CD4-positive, alpha-beta T cell treated with Interferon alpha-2 for 1 hour (primary cell): ENCODE data around the gene CUL1.

Experiments used
- DNase-seq, 2 donors: peaks; one replicate each; pipeline ENCODE4 v3.0.0-alpha.2; 2020 to 2022

Gene CUL1

DNA sequence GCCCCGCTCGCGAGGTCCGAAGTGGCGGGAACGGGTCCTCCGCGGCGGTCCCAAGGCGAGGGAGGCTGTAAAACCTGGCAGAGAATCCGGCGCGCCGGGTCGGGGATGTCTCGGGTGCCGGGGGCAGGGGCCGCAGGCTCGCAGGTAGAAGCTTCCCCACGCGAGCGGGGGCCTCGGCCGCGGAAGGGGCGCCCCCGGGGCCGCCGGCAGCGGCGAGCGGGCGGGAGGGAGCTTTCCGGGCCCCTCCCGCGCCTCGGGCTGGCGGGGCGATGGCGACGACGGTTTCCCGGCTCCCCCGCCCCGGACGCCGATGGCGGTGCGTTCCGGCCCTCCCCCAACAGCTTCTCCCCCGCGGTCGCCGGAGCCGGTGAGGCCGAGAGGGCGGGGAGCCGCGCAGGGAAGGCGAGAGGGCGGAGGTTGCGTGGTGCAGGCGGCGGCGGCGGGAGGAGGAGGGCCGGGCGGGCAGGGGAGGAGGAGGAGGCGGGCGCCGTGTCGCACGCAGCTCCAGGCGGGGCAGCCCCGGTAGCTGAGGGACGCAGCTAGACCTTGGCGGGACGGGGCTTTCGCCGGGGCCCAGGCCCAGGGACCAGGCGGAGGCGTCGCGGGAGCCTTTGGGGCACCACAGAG is at the start of gene CUL1:
CUL1 (plus strand) TSS at position 507 of the 627 bp plus-strand sequence. CDS start 31,220 bp downstream, outside the sequence.
- peak; percentile 85 to 91 for DNase-seq

DNA sequence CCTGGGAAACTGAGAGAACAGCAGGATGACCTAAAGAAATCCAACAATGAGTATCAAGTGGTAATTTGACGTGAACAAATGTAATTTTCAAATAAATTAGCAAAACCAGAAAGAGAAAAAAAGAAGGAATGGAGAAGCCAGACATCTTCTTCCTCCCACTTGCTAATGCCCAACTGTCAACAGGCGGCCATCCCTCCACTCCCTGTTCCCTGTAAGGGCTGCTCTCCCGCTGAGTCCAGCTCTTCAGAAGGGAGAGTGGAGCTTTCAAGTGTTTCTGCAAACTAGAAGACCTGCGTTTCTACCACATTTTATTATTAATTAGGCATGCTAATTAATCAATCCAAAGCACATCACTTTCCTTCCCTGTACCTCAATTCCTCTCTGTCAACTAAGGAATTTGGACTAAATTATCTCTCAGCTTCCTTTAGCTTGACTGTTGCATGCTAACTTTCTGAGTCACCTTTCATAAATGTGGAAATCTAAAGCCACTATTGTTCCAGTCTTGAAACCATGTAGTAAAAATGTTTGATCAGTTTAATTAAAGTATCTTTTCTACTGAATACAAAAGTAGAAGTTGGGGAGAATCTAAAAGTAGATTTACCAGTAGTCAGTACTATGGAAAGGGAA is 48.4 kb upstream of the CUL1 start:
- DNase-seq = no peak

DNA sequence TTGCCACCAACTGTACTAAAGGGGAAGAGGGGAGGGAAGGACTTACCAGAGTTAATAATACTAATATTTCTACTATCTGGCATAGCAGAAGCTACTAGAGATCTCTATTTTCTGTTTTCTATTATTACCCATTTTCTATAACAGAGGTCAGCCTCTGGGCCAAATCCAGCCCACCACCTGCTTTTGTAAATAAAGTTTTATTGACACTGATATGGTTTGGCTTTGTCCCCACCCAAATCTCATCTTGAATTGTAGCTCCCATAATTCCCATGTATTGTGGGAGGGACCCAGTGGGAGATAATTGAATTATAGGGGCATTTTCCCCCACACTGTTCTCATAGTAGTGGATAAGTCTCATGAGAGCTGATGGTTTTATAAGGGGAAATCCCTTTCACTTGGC is 45.9 kb upstream of the CUL1 start:
- DNase-seq = no peak

DNA sequence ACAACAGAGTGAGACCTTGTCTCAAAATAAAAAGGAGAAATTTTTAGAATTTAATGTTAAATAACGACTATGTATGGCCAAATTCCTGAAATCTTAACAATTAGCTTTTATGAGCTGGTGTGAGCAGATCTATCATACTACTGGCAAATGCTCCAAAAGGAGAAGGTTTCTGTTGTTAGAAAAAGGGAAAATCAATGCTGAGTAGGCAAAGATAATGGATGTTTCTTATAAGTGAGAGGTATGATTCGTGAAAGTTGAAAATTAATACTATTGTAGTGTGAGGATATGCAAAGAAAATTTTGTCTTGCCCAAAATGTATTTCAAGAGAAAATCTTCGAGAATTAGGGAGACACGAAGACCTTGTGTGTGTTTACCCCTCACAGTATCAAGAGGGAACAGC is 40.8 kb upstream of the CUL1 start:
- no peak for DNase-seq

DNA sequence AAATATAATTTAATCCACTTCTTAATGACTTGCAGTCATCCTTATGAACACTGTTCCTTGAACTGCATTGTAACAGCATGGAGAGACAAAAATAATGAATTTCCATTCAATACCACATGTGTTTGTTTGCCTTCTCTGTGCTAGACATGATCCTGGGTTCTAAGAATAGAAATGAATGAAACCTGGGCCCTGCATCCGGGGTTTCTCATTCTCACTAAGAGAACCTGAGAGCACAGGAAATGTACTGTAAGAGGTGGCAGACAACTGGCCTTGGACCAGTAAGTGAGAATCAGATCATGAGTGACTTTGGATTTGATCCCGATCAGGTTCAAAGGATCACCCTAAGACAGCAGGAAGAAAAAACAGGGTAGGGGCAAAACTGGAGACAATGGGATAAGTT is 37.2 kb upstream of the CUL1 start:
- DNase-seq = no peak

DNA sequence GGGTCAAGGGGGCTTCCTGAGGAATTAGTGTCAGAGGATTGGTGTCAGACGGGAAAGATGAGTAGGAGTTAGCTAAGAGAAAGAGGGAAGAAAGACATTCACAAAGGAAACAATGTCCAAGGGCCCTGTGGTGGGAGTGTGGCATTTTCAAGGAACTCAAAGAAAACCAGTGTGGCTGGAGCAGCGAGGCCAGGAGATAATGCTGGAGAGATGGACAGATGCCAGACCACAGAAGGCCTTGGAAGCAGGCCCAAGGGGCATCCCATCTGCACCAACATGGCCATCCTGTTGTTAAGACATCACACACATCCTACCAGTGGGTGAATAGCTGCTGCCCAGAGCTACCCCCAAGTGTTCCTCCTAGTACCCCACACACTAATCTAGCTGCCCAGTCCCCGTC is 36.1 kb upstream of the CUL1 start:
- DNase-seq = no peak

DNA sequence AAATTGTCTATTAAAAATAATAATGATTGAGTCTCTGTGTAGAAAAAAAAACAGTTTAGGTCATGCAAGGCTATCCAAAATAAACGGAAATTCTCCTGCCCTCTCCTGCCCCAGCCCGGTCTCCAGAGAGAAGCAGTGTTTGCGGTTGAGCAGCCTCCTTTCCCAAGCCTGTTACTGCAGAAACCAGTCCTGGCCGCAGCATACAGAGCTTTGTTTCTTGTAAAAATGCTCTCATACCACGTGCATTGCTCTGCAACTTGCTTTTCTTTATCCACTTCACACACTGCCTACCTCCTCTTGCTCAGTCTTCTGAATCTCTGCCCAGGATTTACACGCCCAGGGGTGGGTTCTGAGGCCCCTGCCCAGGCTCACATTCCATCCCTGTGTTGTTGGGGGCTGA is 34.4 kb upstream of the CUL1 start:
- DNase-seq = no peak

DNA sequence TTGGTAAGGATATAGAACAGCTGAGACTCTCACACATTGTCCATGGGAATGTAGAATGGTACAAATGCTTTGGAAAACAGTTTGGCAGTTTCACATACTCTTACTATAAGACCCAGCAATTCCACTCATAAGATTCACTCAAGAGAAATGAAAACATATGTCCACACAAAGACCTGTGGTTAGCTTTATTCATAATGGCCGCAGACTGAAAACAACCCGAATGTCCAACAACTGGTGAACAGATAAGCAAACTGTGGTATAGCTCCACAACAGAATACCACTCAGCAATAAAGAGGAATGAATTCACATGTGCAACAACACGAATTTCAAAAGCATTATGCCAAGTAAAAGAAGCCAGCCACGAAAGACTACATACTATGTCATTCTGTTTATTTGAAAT is 33.5 kb upstream of the CUL1 start:
- no peak for DNase-seq

DNA sequence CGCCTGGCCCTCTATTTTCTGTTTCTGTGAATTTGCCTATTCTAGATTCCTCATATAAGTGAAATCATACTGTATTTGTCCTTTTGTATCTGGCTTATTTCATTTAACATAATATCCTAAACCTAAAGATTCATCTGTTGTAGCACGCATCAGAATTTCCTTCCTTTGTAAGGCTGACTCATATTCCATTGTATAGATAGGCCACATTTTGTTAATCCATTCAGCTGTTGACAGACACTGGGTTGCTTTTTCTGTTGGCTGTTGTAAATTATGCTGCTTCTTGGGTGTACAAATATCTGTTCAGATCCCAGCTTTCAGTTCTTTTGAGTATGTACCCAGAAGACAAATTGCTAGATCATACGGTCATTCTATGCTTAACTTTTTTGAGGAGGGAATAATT is 28.8 kb upstream of the CUL1 start:
- DNase-seq = no peak

DNA sequence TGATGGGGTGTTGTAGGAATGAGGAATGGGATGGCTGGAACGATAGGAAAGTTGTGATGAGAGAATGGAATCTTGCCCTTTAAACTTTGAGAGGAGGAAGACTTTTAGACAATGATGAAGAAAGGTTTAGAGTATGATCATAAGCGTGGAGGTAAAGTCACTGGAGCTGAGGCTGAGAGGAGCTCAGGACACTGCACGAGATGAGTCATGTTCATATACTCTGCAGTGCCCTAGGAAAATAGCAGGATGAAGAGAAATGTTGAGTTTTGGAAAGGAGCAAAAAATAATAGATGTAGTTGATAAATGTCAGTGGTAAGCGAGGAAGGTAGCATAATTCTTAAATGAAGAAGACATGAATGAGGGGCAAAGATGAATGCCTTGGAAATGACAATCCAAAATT is 28.3 kb upstream of the CUL1 start:
- DNase-seq = no peak

DNA sequence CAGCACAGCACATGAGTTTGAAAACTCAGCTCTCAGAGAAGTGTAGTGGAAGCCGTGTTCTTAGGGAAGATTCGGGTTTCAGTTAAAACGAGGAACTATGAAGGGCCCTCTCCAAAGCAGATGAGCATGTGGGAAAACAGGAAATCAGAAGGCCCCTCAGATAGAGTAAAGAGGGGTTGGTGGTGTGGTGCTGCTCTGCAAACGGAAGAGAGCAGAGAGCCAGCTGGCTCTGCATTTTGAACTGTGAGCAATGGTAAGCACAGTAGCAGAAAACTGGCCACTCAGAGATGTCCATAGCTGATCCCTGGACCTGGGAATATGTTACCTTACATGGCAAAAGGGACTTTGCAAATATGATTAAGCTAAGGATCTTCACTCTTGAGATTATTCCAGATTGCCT is 27.9 kb upstream of the CUL1 start:
- no peak for DNase-seq

DNA sequence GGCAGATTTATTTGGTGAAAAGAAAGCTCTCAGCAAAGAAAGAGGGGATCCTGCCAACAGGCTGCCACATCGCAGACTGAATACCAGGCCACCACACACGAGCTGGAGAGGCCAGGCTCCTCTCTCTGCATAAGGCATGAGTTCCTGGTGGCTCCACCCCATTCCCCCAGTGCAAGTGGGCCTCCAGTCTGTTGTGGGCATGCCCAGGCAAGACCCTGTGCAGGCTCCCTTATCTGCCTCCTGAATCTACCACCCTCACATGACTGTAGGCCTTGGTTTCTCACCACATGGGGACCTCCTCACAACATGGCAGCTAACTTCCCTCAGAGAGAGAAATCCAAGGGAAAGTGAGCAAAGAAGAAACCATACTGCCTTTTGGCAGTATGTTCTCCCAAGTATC is 26.7 kb upstream of the CUL1 start:
- no peak for DNase-seq

DNA sequence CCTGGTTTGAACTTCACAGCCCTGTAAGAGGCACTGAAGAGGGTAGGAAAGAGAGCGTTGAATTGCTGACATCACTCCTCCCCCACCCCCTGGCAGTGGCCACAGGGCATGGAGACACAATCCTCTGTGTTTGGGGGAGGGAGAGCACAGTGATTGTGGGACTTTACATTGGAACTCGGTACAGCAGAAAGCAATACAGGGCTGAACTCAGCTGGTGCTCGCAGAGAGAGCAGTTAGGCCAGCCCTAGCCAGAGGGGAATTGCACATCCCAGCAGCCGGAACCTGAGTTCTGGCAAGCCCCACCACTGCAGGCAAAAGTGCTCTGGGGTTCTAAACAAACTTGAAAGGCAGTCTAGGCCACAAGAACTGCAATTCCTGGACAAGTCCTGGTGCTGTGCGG is 24.0 kb upstream of the CUL1 start:
- no peak for DNase-seq

DNA sequence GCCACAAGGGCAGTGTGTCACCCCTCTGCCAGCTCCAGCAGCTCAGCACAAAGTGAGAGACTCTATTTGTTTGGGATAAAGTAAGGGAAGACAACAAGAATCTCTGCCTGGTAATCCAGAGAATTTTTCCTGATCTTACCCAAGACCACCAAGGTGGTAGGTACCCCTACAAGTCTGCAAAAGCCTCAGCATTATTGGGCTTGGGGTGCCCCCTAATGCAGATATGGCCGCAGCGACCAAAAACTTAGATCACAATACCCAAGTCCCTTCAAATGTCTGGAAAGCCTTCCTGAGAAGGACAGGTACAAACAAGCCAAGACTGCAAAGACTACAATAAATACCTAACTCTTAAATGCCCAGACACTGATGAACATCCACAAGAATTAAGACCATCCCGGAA is 22.4 kb upstream of the CUL1 start:
- no peak for DNase-seq

DNA sequence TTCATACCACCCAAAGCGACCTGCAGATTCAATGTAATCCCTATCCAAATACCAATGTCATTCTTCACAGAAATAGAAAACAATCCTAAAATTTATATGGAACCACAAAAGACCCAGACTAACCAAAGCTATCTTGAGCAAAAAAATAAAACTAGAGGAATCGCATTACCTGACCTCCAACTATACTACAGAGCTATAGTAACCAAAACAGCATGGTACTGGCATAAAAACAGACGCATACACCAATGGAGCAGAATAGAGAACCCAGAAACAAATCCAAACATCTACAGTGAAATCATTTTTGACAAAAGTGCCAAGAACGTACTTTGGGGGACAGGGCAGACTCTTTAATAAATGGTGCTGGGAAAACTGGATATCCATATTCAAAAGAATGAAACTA is 16.9 kb upstream of the CUL1 start:
- DNase-seq = no peak

DNA sequence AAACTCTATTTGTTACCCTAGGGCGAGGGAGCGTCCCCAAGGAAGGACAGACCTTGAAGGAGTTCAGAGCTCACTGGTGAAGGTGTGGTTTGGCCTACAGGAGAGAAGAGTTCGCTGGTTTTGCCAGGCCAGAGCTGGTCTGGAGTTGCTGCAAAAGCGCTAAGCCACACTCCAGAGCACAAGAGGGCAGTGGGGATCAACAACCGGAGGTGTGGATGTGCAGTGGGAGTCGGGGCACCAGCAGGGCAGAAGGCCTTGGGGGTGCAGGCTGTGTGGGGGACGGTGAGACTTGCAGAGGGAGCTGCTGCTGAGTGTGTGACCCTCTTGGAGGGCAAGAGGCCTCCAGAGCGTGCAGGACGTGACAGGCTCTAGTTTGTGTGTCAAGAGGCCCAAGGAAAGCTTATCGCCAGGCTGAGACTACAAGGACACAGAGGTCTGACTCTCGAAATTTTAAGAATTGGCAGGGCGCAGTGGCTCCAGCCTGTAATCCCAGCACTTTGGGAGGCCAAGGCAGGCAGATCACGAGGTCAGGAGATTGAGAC is 14.3 kb upstream of the CUL1 start:
- DNase-seq = no peak

DNA sequence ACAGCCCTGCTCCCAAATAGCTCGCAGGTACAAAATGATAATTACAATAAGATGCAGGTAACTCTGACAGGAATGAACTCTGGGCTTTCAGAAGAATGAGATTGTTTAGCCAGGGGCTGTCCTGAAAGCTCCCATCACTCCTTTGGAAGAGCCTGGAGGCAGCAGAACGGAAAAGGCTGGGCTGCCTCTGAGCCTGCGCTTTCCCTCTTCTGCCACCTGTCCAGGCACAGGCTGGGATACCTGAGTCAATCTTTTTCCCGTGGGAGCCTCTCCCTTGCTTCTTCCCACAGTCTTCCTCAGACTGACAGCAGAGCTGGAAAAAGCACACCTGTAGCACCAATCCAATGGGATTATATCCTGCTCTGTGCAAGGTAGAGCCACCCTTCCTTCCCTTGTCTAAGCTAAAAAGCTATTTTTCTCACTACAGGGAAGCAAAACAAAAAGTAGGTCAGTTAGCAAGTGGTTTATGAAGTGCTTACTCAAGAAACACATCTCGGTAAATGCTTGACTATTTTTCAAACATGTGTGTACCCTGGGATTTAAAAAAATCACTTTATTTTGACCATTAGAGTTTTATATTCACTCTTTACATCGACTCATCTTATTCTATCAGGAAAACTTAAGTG is 12.3 kb upstream of the CUL1 start:
- DNase-seq = no peak

DNA sequence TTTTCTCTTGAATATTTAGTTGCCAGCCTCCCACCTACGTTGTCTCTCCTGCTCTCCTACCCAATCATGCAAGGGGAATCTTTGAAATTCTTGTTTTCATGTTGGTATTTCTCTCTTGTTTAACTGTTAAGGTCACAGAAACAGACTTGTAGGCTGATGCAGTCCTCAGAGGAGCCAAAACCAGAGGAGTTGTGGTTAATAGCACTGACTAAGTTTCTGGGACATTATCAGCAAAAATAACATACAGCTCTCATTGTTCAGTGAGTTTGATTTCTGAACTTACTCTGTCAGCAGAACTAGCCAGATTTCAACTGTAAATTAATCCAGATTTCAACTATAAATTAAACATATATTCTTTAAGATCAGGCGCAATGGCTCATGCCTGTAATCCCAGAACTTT is 11.1 kb upstream of the CUL1 start:
- no peak for DNase-seq

DNA sequence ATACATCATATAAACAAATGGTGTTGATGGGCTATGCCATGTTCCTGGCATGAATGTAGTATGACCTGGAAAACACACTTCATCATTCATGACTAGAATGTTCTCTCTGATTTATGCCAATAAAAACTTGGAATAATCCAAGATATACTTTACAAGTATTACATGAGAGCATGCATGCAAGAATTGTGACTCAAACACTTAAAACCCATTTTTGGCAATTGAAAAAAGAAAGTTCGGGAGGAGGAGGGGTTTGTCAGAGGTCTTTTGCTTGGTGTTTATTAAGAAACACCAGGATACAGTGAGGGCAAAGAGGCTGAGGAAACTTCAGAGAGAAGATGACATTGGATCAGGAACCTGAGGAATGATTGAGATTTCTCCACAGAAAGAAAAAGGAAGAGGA is 10.2 kb upstream of the CUL1 start:
- DNase-seq = no peak

DNA sequence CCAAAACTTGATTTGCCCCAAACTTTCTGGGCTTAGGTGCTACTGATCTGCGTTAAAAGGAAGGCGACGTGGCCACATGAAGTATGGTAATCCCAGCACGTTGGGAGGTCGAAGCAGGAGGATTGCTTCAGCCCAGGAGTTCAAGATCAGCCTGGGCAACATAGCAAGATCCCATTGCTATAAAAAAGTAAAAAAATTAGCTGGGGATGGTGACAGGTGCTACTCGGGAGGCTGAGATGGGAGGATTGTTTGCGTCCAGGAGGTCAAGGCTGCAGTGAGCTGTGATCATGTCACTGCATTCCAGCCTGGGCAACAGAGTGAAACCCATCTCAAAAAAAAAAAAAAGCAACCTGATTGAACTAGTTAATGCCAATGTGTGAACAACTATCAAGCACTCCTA is 5.1 kb upstream of the CUL1 start:
- DNase-seq = no peak

DNA sequence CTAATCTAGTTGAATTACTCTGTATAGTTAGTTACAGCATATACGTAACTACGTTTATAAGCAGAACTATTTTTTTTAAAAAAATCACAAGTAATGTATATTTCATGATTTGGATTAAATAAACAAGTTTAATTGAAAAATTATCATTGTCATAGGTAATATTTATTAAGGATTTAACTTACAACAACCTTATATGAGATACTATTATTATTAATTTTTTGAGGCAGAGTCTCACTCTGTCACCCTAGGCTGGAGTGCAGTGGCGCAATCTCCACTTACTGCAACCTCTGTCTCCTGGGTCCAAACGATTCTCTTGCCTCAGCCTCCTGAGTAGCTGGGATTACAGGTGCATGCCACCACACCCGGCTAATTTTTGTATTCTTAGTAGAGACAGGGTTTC is 4.1 kb upstream of the CUL1 start:
- no peak for DNase-seq

DNA sequence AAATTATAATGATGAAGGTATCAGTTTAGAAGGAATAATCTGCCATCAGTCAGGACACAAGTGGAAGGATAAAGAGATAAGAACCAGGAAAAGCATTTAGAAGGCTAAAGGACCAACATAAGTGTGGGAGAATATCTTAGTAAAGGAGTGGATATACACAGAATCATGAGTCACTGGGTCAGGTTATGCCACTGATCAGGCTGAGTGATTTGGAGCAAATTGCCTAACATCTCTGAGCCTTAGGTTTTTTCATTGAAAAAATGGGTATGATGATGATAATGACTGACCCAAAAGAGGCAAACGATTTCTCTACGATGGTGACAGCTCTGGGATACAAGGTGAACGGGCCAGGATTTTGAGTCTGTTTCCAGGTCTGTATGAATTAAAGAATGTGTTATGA is 2.8 kb upstream of the CUL1 start:
- DNase-seq = no peak

DNA sequence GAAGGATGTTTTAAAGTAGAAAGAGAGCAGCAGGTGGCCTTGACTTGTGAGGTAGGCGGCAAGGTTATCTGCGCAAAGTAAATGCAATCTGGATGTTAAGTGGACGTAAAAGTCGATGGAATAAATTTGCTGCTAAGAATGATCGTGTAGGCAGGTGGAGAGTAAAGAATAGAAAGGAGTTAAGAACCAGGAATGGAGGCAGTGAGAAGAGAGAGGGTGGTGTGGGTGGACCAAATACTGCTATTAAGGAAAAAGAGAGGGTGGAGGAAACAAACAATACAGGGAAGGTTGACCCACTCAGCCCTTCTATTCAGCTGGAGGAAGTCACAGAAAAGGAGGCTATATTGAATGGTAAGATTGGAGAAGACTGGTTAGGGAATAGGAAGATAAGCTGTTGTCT is 1.9 kb upstream of the CUL1 start:
- DNase-seq = no peak

DNA sequence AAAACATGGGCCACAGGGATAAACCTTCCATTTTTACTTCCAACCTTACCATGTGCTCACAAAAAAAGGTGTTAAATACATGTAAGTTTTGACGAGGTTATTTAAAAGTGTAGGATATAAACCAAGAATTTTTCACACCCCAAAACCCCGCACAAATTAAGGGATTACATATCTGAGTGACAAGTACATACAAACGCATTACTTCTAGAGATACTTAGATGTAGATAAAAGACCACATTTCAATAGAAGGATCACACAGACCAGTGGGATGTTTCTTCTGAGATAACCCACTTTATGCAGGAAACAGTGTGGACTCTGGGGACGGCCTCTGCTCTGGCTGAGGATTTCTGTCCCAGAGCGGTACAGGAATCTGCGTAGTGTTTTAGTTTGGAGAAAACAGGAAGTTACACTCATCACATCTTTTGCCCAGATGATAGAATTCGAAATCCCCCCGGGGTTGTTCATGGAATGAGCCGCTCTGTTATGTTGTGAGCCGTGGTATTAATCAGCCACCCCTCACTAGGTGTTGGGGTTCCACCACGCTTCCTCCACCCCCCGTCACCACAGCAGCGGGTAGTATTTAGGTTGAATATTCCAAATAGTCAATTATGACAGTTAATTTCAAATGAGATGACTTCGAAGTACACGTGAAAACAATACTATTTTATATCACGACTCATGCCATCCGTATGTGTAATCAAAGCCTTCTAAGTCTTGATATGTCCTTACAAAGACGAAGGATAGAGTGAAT is 1.3 kb upstream of the CUL1 start:
- DNase-seq = peak; percentile 14 to 51
